Medulla oblongata (tissue), 1 donor: ENCODE measurements around the gene ARL17B.
"Not testable (repeated sequence)": the region's sequence is repeated elsewhere in the genome, so short reads cannot be mapped to it uniquely, and the experiment has no call there.

Experiments used
- DNase-seq: peaks from one replicate; pipeline ENCODE4 v3.0.0-alpha.2; 2015; ENCODE audit errors: extremely low spot score

The ARL17B gene

GRCh38 chr17:46249153-46249552 lies 112.4 kb downstream of the ARL17B start:
- not testable (repeated sequence) for DNase-seq

- not testable (repeated sequence) for DNase-seq
These were observed 116.4 kb downstream of the ARL17B start for GRCh38 chr17:46244949-46245768.

- not testable (repeated sequence) for DNase-seq
These were observed 117.1 kb downstream of the ARL17B start for GRCh38 chr17:46244339-46244913.

GRCh38 chr17:46243928-46244327 lies 117.6 kb downstream of the ARL17B start:
- not testable (repeated sequence) for DNase-seq

GRCh38 chr17:46243505-46243904 lies 118.1 kb downstream of the ARL17B start:
- DNase-seq: not testable (repeated sequence)

GRCh38 chr17:46231359-46231758 lies 130.2 kb downstream of the ARL17B start:
- not testable (repeated sequence) for DNase-seq

GRCh38 chr17:46225274-46225794 lies 136.2 kb downstream of the ARL17B start:
- peak; percentile 99 for DNase-seq

GRCh38 chr17:46224864-46225263 lies 136.7 kb downstream of the ARL17B start:
- DNase-seq: not testable (repeated sequence)
